GM21360 (cell line): Measurements from ENCODE around the gene KLHDC7B.

Source experiments
- ATAC-seq: cut with Tn5 transposase; IDR thresholded peaks from one replicate; pipeline ENCODE4 v1.9.1; 2021; ENCODE audit warnings: mild to moderate bottlenecking, moderate library complexity; ENCODE audit not compliant: unreplicated experiment

KLHDC7B gene

DNA sequence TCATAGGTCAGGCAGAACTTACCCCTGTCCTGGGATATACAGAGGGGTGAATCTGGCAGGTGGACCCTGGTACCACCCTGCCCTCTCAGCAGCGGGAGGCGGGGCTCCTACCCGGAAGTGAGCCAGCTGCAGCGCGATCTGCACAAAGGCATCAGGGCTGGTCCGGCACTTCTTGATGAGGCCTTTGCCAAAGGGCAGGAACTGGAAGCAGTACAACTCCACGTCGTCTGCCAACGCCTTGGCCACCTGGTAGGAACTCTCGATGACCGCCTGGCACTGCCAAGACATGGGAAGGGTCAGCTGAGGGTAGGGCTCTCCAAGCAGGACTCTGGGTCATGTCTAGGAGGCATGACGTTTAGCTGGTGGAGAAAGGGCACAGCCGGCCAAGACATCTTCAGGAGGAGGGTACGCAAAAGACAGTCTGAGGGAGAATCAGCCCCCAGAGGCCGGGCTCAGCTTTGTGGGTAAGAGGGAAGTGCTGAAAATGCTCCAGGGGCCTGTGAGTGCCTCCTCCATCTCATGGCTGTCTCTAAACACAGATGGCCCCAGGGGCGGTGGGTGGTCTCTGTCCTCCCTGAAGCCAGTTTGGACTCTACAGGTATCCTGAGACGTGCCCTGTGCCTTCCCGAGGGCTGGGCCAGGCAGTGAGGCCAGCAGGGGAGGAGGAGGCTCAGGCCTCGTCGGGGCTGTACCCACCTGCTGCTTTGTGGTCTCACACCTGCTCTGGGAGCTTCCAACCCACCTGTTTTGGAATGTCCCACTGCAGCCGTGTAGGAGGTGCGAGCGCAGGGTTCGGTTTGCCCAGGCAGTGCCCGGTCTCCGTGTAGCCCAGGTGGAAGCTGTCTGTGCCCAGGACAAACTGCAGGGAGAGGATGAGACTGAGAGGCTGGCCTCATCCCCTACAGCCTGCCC lies 25.8 kb downstream of the KLHDC7B start:
- ATAC-seq = no peak

- no peak for ATAC-seq
These were observed 27.3 kb downstream of the KLHDC7B start for GRCh38 chr22:50572965-50573364.

DNA sequence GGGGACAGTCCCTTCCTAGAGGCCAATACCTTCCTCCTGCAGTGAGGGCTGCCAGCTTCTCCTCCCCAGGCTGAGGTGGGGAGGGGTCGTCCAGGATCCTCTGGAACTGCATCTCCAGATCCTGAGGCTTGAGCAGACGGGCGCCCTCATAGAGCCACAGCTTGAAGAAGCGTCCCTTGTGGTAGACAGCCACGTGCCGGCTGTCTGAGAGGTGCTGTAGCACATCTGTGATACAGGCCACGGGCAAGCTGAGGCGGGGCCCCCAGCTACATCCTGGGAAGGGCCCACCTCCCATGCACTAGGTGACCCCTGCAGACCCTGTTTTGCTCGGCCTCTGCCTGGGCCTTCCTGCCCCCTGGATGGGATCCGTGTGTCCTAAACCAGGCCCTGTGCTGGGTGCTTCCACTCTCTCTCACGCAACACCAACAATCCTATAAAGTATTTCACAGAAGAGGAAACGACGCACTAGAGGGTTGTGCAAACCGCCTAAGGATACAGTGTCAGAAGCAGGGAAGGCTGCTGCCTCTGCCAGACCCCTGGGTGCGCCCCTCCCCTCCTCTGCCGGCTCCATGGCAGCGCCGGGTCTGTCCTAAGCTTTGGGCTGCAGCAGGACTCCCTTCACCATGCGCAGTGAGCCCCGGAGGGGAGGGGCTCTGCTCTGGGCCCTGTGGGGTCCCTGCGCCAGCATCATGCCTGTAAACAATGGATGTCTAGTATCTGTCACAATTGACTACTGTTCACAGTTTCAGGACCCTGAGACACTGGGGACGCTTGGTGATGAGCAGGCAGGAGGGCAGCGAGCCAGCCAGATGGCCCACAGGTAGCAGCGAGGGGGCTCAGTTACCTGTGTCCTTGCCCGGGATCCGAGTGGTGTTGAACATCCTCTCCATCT lies 28.0 kb downstream of the KLHDC7B start:
- ATAC-seq = no peak

DNA sequence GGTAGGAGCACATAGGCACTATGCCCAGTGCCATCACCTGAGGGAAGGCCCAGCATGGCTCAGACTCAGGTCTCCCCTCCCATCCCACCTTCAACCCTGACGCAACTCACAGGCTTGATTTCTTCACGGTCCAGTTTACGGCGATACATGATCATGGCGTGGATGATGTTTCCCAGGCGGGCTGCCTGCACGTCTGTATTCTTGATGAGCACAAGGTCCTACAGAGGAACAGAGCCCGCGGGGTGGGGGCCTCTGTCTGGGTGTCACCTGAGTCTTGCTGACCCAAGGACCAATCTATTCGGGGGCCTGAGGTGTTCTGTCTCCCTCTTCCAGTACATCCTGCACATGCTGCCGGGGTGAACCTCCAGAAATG lies 28.7 kb downstream of the KLHDC7B start:
- no peak for ATAC-seq

DNA sequence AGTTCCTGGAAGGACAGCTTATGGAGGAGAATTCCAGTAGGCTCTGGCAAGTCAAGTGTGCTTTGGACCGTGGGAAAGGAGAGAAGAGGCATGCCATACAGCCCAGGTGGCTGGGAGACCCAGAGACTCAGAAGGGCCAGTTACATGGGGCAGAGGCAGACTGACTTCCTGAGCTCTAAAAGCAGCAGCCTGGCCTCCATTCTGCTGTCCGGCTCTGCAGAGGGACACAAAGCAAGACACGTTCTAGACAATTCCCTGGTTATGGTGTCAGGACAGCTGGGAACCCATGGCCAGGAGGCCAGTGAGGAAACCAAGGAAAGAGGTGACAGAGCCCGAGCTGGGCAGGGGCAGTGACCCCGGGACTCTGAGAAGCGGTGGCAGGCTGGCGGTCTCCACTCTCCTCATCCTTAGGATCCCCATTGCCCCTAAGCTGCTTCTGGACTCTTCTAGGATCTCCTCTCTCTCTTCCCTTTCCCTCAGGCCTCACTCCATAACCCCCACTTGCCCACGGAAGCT lies 29.8 kb downstream of the KLHDC7B start:
- no peak for ATAC-seq

DNA sequence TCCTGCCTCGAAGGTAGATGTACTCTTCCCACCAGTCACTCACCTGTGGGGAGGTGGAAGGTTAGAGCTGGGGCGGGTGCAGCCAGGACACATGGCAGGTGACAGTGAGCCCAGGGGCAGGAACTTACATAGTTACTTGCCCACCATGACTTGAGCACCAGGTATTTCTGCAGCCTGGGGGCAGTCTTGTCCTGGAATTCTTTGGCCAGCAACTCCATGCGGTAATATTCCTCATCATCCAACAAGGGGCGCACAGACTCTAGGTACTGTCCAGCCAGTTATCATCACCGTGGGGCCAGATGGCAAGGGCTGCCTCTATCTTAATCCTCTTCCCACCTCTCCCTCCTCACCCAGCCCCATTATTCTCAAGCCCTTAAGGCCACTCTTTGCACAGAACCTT lies 30.4 kb downstream of the KLHDC7B start:
- no peak for ATAC-seq

DNA sequence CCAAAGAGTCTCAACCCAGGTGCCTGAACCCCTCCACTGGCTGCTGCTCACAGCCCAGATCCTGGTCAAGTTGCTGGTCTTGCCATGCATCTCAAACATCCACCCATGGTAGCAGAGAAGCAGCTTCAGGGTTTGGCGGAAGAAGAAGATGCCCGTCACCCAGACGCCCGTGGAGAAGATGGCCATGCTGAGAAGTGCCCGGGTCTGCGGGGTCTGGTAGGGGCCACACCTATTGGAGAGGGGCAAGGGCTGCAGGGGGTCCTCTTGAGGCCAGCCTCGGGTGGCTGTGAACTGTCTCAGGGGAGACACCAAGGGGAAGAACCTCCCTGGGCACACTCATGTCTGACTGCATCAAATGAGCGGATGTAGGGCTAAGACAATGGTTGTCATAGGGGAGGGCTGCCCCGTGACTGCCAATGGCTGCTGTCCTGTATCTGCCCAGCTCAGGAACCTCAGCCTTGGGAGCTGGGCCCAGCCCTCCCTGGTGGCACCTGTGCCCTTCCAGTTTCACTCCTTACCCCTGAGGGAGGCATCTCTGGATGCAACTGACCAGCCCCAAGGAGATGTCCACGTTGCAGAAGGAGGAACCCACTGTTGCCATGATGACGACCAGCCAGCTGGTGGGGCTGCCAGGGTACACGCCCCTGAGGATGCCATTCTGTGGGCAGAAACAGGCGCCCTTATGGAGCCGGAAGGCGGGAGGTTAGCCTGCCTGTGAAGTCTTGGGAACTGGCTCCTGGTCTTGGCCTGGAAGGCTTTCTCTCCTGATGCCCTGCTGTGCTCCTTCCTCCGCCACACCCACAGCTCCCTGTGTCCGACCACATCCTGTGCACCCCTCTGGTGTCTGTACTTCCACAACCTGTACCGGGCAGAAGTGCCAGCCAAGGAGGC lies 31.4 kb downstream of the KLHDC7B start:
- no peak for ATAC-seq

DNA sequence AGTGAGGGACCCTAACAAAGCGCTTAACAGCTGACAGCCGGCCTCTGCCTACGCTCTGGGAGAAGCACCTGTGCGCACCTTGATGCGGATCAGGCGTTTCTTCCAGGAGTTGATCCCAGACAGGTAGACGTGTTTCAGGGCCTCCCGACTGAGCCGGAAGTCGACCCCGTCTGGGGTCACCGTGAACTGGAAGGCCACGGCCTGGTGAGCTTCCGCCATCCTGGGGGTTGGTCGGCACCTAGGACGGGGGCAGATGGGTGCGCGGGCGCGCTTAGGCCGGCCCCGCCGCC lies 31.9 kb downstream of the KLHDC7B start:
- ATAC-seq = no peak

- ATAC-seq = no peak
These were observed 32.5 kb downstream of the KLHDC7B start, which contains the start of gene CPT1B for GRCh38 chr22:50577987-50578775. TSS of gene CPT1B (minus strand) at chr22:50578427. CDS start at chr22:50577915, 512 bp downstream.

- ATAC-seq = no peak
These were observed 33.1 kb downstream of the KLHDC7B start for GRCh38 chr22:50578776-50579310.

- ATAC-seq = no peak
These were observed 34.1 kb downstream of the KLHDC7B start for GRCh38 chr22:50579752-50580151.

GRCh38 chr22:50581031-50581949 lies 35.6 kb downstream of the KLHDC7B start:
- ATAC-seq = no peak

GRCh38 chr22:50581950-50582492 lies 36.3 kb downstream of the KLHDC7B start:
- ATAC-seq = peak; percentile 19

DNA sequence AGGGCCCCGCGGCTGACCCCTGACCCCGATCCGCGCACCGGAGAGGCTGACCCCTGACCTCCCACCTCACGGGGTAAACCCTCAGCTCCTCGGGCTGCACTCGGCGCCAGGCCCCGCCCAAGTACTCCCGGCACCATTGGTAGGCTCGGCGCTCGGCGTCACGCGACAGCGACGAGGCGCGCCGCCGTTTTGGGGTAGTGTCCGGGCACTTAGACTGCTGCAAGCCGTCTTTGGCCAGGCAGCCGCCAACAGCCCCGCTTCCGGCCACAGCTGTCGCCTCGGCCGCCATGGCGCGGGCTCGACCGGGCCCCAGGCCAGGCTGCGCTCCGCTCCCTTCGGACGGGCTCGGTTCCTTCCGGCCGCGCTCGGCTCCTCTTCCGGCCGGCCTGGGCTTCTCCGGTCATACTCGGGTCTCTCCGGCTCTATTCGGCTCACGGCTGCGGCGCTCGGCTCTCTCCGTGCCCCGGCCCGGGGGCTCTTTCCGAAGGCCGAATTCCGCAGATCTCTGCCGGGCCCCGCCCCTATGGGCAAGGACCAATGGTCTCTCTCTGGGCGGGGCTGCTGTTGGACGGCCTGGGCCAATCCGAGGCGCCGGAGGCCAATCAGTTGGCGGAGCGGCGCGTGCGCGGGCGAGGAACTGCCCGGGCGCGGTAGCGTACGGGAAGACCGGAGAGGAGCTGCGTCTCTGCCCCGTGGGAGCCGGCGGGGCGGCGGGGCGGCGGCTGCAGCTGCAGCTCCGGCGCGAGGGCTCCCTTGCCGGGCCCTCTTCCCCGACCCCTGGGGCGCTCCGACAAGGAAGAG lies 37.0 kb downstream of the KLHDC7B start, which contains the start of gene CHKB:
CHKB (minus strand) TSS at position 357 of the 801 bp plus-strand sequence; CDS start at position 289, 68 bp downstream.
- ATAC-seq = peak; percentile 82

GRCh38 chr22:50583294-50583861 lies 37.7 kb downstream of the KLHDC7B start:
- ATAC-seq = peak; percentile 17

- no peak for ATAC-seq
These were observed 38.7 kb downstream of the KLHDC7B start for GRCh38 chr22:50584106-50585096.
